Endothelial cell of umbilical vein (primary cell): ENCODE measurements around the gene FOXE1. TPM values are rescaled to one million over a fixed set of nuclear protein-coding genes. Genes with fewer than 3 reads are reported as not detected.

Experiments
- BruUV-seq: library from RNA; stranded (reverse); fragments of 400-500 nt; replicated peaks from 2 replicates; lab custom pipeline; 2021; lab: Mats Ljungman, UMichigan
- CTCF ChIA-PET: fragments of 300-600, 350-600 bp; sonication (Branson Sonifier 250); formaldehyde crosslinking; loops from one replicate; lab custom pipeline; 2021; ENCODE audit warnings: antibody characterized with exemption, inconsistent platforms; lab: Charles Lee
- POLR2A ChIA-PET: fragments of 300-600, 350-600 bp; sonication (Branson Sonifier 250); formaldehyde crosslinking; loops from one replicate; lab custom pipeline; 2021; ENCODE audit warnings: antibody characterized with exemption, inconsistent platforms; lab: Charles Lee
- DNase-seq: peaks from one replicate; pipeline ENCODE4 v3.0.0-alpha.2; 2011; ENCODE audit warnings: low read depth, low spot score
- FAIRE-seq: peaks from 2 replicates; lab custom pipeline; 2011; peaks lifted over from hg19 to GRCh38; lab: Jason Lieb, UNC
- H2AFZ ChIP-seq: 2 replicates; pipeline ENCODE4 v1.6.0; 2012; ENCODE audit warnings: low read depth, low read length, control low read depth, inconsistent platforms
- H3K27ac ChIP-seq: 2 replicates; pipeline ENCODE4 v1.5.1; 2011; ENCODE audit warnings: low read depth, mild to moderate bottlenecking, control low read depth, low read length, moderate library complexity; ENCODE audit not compliant: insufficient read depth
- H3K27me3 ChIP-seq, 2 experiments: 2 replicates each; pipeline versions ENCODE4 v1.6.0 to v1.6.1; 2011; ENCODE audit warnings: low read length in 2 of 2, mixed read lengths in 1 of 2; ENCODE audit not compliant: control insufficient read depth in 2 of 2, insufficient read depth in 2 of 2
- H3K36me3 ChIP-seq, 2 experiments: 2 replicates in 1 of 2; 3 replicates in 1 of 2; pipeline ENCODE4 v1.5.1; 2011; ENCODE audit warnings: low read length in 2 of 2, mild to moderate bottlenecking in 1 of 2, moderate library complexity in 1 of 2; ENCODE audit not compliant: control insufficient read depth in 2 of 2, insufficient read depth in 2 of 2; ENCODE audit errors: extremely low read depth in 1 of 2
- H3K4me1 ChIP-seq: 3 replicates; pipeline ENCODE4 v1.5.1; 2011; ENCODE audit warnings: mild to moderate bottlenecking, low read length; ENCODE audit not compliant: control insufficient read depth, insufficient read depth; ENCODE audit errors: extremely low read depth
- H3K4me2 ChIP-seq: 2 replicates; pipeline ENCODE4 v1.6.1; 2011; ENCODE audit warnings: low read length, control low read depth, mixed read lengths; ENCODE audit not compliant: insufficient read depth
- H3K4me3 ChIP-seq, 3 experiments: fragments of 200-600 bp in 1 of 3; sonication (generic), shearing (Covaris generic) in 1 of 3; replicated peaks in 1 of 3; 2 replicates each; pipeline ENCODE4 v1.5.1; 2011 to 2016; ENCODE audit warnings: control low read depth in 3 of 3, low read length in 3 of 3, mild to moderate bottlenecking in 2 of 3, inconsistent platforms in 1 of 3, low read depth in 1 of 3, moderate library complexity in 1 of 3; ENCODE audit not compliant: insufficient read depth in 1 of 3
- H3K79me2 ChIP-seq: 2 replicates; pipeline ENCODE4 v1.6.0; 2012; ENCODE audit warnings: low read length, inconsistent platforms; ENCODE audit not compliant: control insufficient read depth, insufficient read depth
- H3K9ac ChIP-seq: replicated peaks from 2 replicates; pipeline ENCODE3; 2011; ENCODE audit warnings: low read length, control low read depth; ENCODE audit not compliant: insufficient read depth; ENCODE audit errors: extremely low read depth
- H3K9me1 ChIP-seq: replicated peaks from 3 replicates; pipeline ENCODE4 v1.6.0; 2011; ENCODE audit warnings: mild to moderate bottlenecking, low read length; ENCODE audit not compliant: control insufficient read depth, insufficient read depth; ENCODE audit errors: extremely low read depth
- H3K9me3 ChIP-seq: replicated peaks from 2 replicates; pipeline ENCODE4 v1.5.1; 2012; ENCODE audit warnings: low read length, inconsistent platforms; ENCODE audit not compliant: control insufficient read depth, insufficient read depth
- H4K20me1 ChIP-seq: replicated peaks from 2 replicates; pipeline ENCODE3; 2011; ENCODE audit warnings: mild to moderate bottlenecking, low read length; ENCODE audit not compliant: control insufficient read depth, insufficient read depth; ENCODE audit errors: extremely low read depth
- CTCF ChIP-seq, 2 donors: IDR thresholded peaks; 1 replicate in 1 of 2; 2 replicates in 1 of 2; pipeline ENCODE4 v1.5.1; 2011; ENCODE audit warnings: low read length in 2 of 2, mild to moderate bottlenecking in 2 of 2, moderate library complexity in 2 of 2, control low read depth in 1 of 2, inconsistent platforms in 1 of 2, low read depth in 1 of 2; ENCODE audit not compliant: insufficient read depth in 1 of 2; ENCODE audit errors: extremely low read depth in 1 of 2
- EZH2 ChIP-seq: IDR thresholded peaks from 2 replicates; pipeline ENCODE4 v1.6.1; 2012; ENCODE audit warnings: borderline replicate concordance, low read depth, mild to moderate bottlenecking, moderate library complexity, low read length, inconsistent platforms; ENCODE audit not compliant: severe bottlenecking
- FOS ChIP-seq: IDR thresholded peaks from 2 replicates; pipeline ENCODE4 v1.6.1; 2011; ENCODE audit warnings: mild to moderate bottlenecking, low read length, moderate library complexity, borderline replicate concordance; ENCODE audit not compliant: insufficient read depth
- GATA2 ChIP-seq: IDR thresholded peaks from 2 replicates; pipeline ENCODE4 v1.7.0; 2011; ENCODE audit warnings: low read depth, mild to moderate bottlenecking, moderate library complexity, mixed read lengths, low read length; ENCODE audit not compliant: insufficient read length, insufficient read depth
- JUN ChIP-seq: IDR thresholded peaks from 2 replicates; pipeline ENCODE4 v1.6.1; 2011; ENCODE audit warnings: borderline replicate concordance, low read depth; ENCODE audit not compliant: insufficient read length, insufficient read depth
- MAX ChIP-seq: IDR thresholded peaks from 2 replicates; pipeline ENCODE4 v1.6.1; 2011; ENCODE audit not compliant: insufficient read depth, insufficient read length
- MYC ChIP-seq: IDR thresholded peaks from one replicate; pipeline ENCODE4 v1.6.1; 2011; ENCODE audit warnings: mild to moderate bottlenecking, low read depth, low read length
- POLR2A ChIP-seq: IDR thresholded peaks from 2 replicates; pipeline ENCODE4 v1.6.1; 2012; ENCODE audit warnings: low read depth, mild to moderate bottlenecking, control low read depth, low read length
- POLR2AphosphoS5 ChIP-seq: IDR thresholded peaks from 2 replicates; pipeline ENCODE4 v1.6.1; 2012; ENCODE audit warnings: low read depth, mild to moderate bottlenecking, control low read depth, low read length, moderate library complexity; ENCODE audit not compliant: insufficient read depth
- dilution Hi-C: fragments of 300-500 bp; cut with MboI; formaldehyde crosslinking; loops from one replicate; pipeline ENCODE4 v1.15.0; 2019; ENCODE audit warnings: low sequenced_read_pairs; ENCODE audit not compliant: extremely low pct_ligation_motif_present
- intact Hi-C: fragments of 100-400 bp; cut with micrococcal nuclease; formaldehyde crosslinking; loops from one replicate; pipeline ENCODE4 v1.10.0; 2022
- polyA plus RNA-seq, 4 experiments: library from polyadenylated mRNA; depleted of rRNA in 3 of 4; stranded (reverse) in 3 of 4; unstranded in 1 of 4; fragments of >200 nt; gene quantifications; 2 replicates each; pipeline versions ENCODE4 v1.2.1 to v1.2.3, GENCODE V29; 2011 to 2012; ENCODE audit warnings: missing spikeins in 1 of 4
- total RNA-seq: library from RNA; stranded (reverse); gene quantifications from 2 replicates; pipeline ENCODE4 v1.2.3, GENCODE V29; 2021

FOXE1 gene
- total and polyA plus RNA-seq, 2 donors (not counting 3 experiments of a cell fraction or from before 2014, with no cell fraction given): not detected

GRCh38 chr9:97848215-97848479 lies 4.9 kb upstream of the FOXE1 start:
- intact Hi-C loops: no loop called here
- no TSS peak for BruUV-seq
- Histone ChIP-seq H3K36me3 (no peaks in the 10 kb centered on the region), H3K4me3 (no peak overlapping the region), H3K4me1 (peaks cover 5% of the 10 kb centered on the region), H3K9me3 (no peaks in the 10 kb centered on the region), H3K79me2 (no peaks in the 10 kb centered on the region), H3K27ac (no peak overlapping the region), H3K9me1 (no peaks in the 10 kb centered on the region), H2AFZ (no peak overlapping the region), H4K20me1 (peaks cover 2% of the 10 kb centered on the region), H3K9ac (no peak overlapping the region), H3K4me2 (no peak overlapping the region), H3K27me3 (peaks cover 71 to 82% of the 10 kb centered on the region in 2 experiments)
- CTCF ChIA-PET: interaction anchor here (1.1 to 1.2 kb wide), 2 partner anchors 42 to 44 kb away, joined by 3 read pairs; no protein-coding TSS in a partner anchor
- FAIRE-seq (no peak), DNase-seq (no peak)
- TF ChIP-seq POLR2A: no peak
- peak; percentile 85 for TF ChIP-seq EZH2
- POLR2A ChIA-PET: no interaction called here
- dilution Hi-C loops: no loop called here

GRCh38 chr9:97848480-97849237 lies 4.4 kb upstream of the FOXE1 start:
- Histone ChIP-seq H3K36me3 (no peaks in the 10 kb centered on the region), H2AFZ (no peak overlapping the region), H3K27me3 (peaks cover 75 to 86% of the 10 kb centered on the region in 2 experiments), H4K20me1 (peaks cover 2% of the 10 kb centered on the region), H3K9ac (no peak overlapping the region), H3K27ac (no peak overlapping the region), H3K4me3 (no peak overlapping the region), H3K4me1 (peaks cover 5% of the 10 kb centered on the region), H3K9me1 (no peaks in the 10 kb centered on the region), H3K79me2 (no peaks in the 10 kb centered on the region), H3K9me3 (no peaks in the 10 kb centered on the region), H3K4me2 (no peak overlapping the region)
- POLR2A ChIA-PET: no interaction called here
- CTCF ChIA-PET: no interaction called here
- dilution Hi-C loops: no loop called here
- peak; percentile 18 for FAIRE-seq
- TF ChIP-seq GATA2 (no peak), CTCF (IDR thresholded peaks at IDR 0.05; ENCODE audit: extremely low read depth in 1 of 2, insufficient read depth in 1 of 2, low read depth in 1 of 2, low read length in 2 of 2) (no peak), POLR2A (no peak), MYC (no peak), MAX (no peak), FOS (no peak), EZH2 (peak; percentile 95), POLR2AphosphoS5 (no peak), JUN (no peak)
- no peak for DNase-seq
- BruUV-seq: no TSS peak
- intact Hi-C loops: no loop called here
